IPS-20b (cell line): ENCODE results near the gene ESR2.

Experiments used
- H3K27ac ChIP-seq: one replicate; pipeline ENCODE4 v1.5.1; 2013; ENCODE audit warnings: low read length
- H3K27me3 ChIP-seq: 2 replicates; pipeline ENCODE4 v1.6.1; 2013; ENCODE audit warnings: mild to moderate bottlenecking, low read length, inconsistent platforms; ENCODE audit not compliant: insufficient read depth
- H3K36me3 ChIP-seq: 2 replicates; pipeline ENCODE4 v1.6.1; 2013; ENCODE audit warnings: low read depth, mild to moderate bottlenecking, inconsistent platforms, low read length, moderate library complexity; ENCODE audit not compliant: insufficient read depth
- H3K4me1 ChIP-seq: 2 replicates; pipeline ENCODE4 v1.6.1; 2013; ENCODE audit warnings: mild to moderate bottlenecking, control low read depth, inconsistent platforms, low read length, moderate library complexity; ENCODE audit not compliant: insufficient read depth
- H3K4me3 ChIP-seq: 2 replicates; pipeline ENCODE4 v1.5.1; 2013; ENCODE audit warnings: mild to moderate bottlenecking, low read length, inconsistent platforms
- H3K9ac ChIP-seq: 2 replicates; pipeline ENCODE4 v1.6.1; 2013; ENCODE audit warnings: low read depth, mild to moderate bottlenecking, inconsistent platforms, low read length, moderate library complexity
- H3K9me3 ChIP-seq: 2 replicates; pipeline ENCODE4 v1.6.1; 2013; ENCODE audit warnings: mild to moderate bottlenecking, low read depth, low read length, inconsistent platforms; ENCODE audit not compliant: insufficient read depth

The ESR2 gene

DNA sequence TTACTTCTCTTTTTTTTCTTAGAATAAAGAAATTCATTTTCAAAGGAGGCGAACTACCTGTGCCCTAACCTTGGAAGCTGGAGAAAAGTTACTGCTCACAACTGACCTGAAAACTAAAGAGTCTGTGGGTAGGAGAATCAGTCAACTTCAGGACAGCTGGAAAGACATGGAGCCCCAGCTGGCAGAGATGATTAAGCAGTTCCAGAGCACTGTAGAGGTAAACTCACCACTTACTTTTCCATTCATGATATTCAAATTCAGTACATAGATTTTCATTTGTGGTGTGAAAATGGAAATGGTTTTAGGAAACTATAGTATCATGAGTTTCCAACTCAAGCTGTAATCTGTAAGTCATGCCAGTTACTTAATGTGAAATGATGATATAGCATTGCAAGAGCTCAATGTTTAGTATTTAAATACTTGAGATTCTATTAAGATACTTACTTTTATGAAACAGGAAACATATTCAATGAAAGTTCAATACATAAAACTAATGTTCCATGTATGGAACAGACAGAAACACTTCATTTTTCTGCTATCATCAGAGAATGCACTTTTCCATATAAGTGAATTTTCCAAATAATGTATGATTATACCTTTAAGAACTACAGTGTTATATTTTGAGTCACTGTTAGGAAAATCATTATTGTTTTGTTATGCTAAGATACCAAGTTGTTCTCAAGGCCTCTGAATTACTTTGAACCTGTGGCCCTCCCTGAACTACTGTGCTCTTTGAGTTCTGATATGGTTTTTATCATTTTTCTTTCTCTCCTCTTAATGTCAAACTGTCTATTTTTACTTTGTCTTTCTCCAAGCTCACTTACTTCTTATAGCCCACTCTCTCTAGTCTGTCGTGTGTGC lies 119.0 kb downstream of the ESR2 start:
- Histone ChIP-seq H3K27me3 (no peaks in the 10 kb centered on the region), H3K9me3 (no peaks in the 10 kb centered on the region), H3K4me1 (no peaks in the 10 kb centered on the region), H3K9ac (no peak overlapping the region), H3K36me3 (peaks cover 20% of the 10 kb centered on the region), H3K27ac (no peak overlapping the region), H3K4me3 (no peak overlapping the region)

DNA sequence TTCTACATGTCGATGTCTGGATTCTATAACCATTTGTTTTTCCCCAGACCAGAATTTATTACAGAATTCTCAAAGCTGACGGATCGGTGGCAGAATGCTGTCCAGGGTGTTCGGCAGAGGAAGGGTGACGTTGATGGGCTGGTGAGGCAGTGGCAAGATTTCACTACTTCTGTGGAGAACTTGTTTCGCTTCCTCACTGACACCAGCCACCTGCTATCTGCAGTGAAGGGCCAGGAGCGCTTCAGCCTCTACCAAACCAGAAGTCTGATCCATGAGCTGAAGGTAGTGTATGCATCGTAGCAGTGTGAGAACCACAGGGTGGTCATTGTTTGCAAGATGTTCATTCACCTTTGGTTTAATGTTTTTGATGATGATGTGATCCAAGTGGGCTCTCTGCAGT lies 124.0 kb downstream of the ESR2 start:
- Histone ChIP-seq H3K9me3 (no peaks in the 10 kb centered on the region), H3K4me1 (no peaks in the 10 kb centered on the region), H3K9ac (no peak overlapping the region), H3K36me3 (peaks cover 48% of the 10 kb centered on the region), H3K27ac (no peak overlapping the region), H3K4me3 (no peak overlapping the region), H3K27me3 (no peaks in the 10 kb centered on the region)

DNA sequence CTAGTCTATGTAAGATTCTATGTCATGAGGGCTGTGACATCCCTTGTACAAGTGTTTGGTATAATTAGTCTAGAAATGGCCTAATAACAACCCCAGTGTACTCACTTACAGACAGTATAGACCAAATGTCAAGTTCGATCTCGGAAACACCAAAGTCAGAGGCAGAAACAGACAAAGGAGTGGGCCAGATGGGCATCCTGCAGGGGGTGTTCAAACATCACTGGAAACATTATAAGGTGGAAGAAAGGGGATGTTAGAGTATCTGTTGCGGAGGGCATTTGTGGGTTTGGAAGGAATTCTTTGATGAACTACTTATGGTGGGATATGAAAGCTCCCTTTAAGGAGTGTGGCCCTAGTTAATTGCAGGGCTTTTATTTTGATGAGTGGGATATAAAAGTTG lies 134.6 kb downstream of the ESR2 start:
- H3K9ac ChIP-seq, result no peak overlapping the region
- no peak overlapping the region for H3K27ac ChIP-seq
- no peaks in the 10 kb centered on the region for H3K27me3 ChIP-seq
- peaks cover 50% of the 10 kb centered on the region for H3K36me3 ChIP-seq
- H3K9me3 ChIP-seq, result no peaks in the 10 kb centered on the region
- H3K4me3 ChIP-seq, result no peak overlapping the region
- no peaks in the 10 kb centered on the region for H3K4me1 ChIP-seq

DNA sequence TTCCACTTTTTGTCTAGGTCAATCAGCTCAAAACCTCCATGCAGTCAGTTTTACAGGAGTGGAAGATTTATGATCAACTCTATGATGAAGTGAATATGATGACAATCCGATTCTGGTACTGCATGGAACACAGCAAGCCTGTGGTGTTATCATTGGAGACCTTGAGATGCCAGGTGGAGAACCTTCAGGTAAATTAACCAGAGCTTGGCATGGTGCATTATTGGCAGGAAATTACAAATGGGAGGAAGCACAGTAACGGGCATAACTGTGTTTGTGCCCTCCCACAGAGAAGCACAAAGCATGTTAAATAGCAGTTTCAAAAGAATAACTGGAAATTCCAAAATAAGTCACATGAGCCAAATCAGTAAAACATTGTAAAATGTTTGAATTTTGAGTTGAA lies 135.6 kb downstream of the ESR2 start:
- Histone ChIP-seq H3K27me3 (no peaks in the 10 kb centered on the region), H3K36me3 (peaks cover 47% of the 10 kb centered on the region), H3K9me3 (no peaks in the 10 kb centered on the region), H3K4me1 (no peaks in the 10 kb centered on the region), H3K4me3 (no peak overlapping the region), H3K27ac (no peak overlapping the region), H3K9ac (no peak overlapping the region; the same call in 1 of the 2 replicates)

DNA sequence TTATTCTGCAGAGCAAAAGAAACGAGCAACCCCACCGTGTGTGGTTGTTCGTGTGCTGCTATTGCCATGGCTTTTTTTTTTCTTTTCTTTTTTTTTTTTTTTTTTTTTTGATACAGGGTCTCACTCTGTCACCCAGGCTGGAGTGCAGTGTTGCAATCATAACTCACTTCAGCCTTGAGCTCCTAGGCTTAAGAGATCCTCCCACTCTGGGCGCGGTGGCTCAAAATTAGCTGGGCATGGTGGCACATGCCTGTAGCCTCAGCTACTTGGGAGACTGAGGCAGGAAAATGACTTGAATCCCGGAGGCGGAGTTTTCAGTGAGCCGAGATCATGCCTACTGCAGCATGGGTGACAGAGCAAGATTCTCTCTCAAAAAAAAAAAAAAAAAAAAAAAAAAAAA lies 144.2 kb downstream of the ESR2 start:
- no peaks in the 10 kb centered on the region for H3K27me3 ChIP-seq
- no peak overlapping the region for H3K9ac ChIP-seq
- no peaks in the 10 kb centered on the region for H3K4me1 ChIP-seq
- no peak overlapping the region for H3K4me3 ChIP-seq
- no peaks in the 10 kb centered on the region for H3K9me3 ChIP-seq
- peaks cover 32% of the 10 kb centered on the region for H3K36me3 ChIP-seq
- no peak overlapping the region for H3K27ac ChIP-seq

DNA sequence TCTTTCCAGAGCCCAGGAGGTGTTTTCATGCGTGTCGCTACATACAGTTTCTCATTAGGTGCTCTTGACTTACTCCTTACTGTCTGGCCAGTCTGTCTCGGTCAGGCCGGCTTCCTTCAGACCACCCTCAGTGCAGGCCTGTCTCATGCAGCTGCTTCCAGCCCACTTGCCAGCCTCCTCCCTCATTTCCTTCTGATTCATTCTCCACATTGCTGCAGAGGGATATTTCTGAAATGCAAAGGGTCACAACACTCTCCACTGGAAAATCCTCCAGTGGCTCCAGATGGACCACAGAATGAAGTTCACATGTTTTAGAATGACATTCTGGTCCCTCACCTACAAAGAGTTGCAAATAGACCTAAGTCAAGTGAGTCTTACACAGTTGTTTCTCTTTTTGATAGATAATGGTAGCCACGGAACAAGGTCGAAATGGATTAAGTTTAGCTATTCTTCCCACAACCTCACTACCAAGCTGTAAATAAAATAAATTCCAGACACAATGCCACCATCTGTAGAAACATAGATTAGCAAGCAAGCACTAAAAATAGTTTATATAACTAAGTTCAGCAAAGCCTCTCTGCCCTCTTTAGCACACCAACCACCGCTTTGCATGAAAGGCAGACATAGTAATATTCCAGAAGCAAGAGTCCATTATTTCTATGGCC lies 146.9 kb downstream of the ESR2 start:
- Histone ChIP-seq H3K27ac (no peak overlapping the region), H3K9me3 (no peaks in the 10 kb centered on the region), H3K9ac (no peak overlapping the region), H3K27me3 (no peaks in the 10 kb centered on the region), H3K36me3 (peaks cover 41% of the 10 kb centered on the region), H3K4me3 (no peak overlapping the region), H3K4me1 (no peaks in the 10 kb centered on the region)

DNA sequence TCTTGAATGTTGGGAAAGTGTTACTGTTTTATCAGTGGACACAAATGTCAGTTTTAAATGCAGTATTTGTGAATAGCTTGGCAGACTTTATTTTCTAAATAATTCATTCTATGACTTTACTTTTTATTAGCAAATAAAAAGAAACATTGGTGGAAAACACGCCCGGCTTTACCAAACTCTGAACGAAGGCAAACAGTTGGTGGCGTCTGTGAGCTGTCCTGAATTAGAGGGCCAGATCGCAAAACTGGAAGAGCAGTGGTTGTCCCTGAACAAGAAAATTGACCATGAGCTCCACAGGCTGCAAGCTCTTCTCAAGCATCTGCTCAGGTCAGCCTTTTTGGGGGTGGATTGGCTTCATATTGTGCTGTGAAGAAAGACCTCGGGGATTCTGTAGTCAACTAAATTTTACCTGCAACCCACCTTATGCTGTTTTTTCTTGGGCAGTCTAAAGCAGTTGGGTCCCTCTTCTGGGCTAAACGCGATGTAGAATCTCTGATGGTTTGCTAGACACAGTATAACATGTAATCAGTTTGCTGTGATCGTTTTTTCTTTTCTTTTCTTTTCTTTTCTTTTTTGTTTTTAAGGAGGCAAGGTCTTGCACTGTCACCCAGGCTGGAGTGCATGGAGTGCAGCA lies 156.4 kb downstream of the ESR2 start:
- Histone ChIP-seq H3K36me3 (peaks cover 54% of the 10 kb centered on the region), H3K4me3 (no peak overlapping the region), H3K27ac (no peak overlapping the region), H3K9ac (no peak overlapping the region), H3K4me1 (no peaks in the 10 kb centered on the region), H3K9me3 (no peaks in the 10 kb centered on the region), H3K27me3 (no peaks in the 10 kb centered on the region)

DNA sequence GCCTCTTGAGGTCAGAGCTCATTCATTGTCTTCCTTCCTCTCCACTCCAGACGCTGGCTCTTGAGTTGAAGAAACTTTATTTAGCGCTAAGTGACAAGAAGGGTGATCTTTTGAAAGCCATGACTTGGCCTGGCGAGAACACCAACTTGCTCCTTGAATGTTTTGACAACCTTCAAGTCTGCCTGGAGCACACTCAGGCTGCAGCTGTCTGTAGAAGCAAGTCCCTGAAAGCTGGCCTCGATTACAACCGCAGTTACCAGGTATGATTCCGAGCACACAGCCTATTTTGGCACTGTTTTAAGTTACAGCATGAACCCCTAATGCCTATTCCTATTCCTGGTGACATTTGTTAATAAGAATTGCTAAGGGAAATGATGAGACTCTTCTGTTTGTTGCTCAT lies 167.6 kb downstream of the ESR2 start:
- Histone ChIP-seq H3K9ac (no peak overlapping the region), H3K27ac (no peak overlapping the region), H3K9me3 (no peaks in the 10 kb centered on the region), H3K36me3 (peaks cover 79% of the 10 kb centered on the region), H3K4me3 (no peak overlapping the region), H3K4me1 (no peaks in the 10 kb centered on the region), H3K27me3 (no peaks in the 10 kb centered on the region)

DNA sequence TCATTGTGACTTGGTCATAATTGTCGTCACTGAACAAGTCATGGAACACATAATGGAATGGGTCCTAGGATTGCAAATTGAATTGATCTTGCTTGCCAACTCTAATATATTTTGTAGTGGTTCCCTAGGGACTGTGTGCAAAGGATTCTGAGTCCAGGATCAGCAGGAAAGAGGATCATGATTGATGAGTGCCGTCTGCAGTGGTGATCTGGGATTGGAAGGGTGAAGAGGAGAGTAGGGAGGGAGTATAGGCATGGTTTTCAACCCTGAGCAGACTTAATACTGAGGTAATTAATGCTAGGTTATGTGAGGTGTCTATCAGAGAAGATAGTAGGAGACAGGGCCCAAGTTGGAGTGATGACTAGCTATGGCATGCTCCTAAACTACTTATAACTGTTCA lies 168.9 kb downstream of the ESR2 start:
- Histone ChIP-seq H3K36me3 (peaks cover 72% of the 10 kb centered on the region), H3K27me3 (no peaks in the 10 kb centered on the region), H3K27ac (no peak overlapping the region), H3K4me3 (no peak overlapping the region), H3K9me3 (no peaks in the 10 kb centered on the region), H3K4me1 (no peaks in the 10 kb centered on the region), H3K9ac (no peak overlapping the region)

DNA sequence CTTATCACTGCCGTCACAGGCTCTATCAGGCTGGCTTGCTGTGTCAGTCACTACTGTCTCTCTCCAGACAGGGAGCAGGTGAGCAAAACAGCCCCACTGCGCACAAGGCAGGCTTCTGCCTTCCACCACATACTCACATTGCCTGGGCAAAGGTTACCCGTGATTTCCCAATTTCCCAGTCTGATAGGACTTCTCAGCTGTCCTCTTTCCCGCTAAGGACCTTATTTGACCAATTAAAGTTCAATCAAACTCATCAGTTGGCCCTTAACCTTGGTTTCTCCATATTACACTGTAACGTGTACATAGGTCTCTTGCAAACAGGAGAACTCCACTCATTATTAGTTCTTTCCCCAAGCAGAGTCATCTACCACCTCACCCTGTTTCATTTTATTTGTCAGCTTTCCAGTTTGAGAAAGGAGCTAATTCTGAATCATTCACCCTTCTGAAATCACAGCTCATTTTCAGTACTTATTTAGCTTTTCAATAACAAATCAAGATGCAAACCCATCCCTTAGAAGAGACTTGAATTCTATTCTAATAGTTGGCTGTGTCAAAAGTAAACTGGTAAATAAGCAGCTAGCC lies 170.8 kb downstream of the ESR2 start:
- H3K4me1 ChIP-seq, result no peaks in the 10 kb centered on the region
- no peaks in the 10 kb centered on the region for H3K9me3 ChIP-seq
- no peak overlapping the region for H3K9ac ChIP-seq
- H3K36me3 ChIP-seq, result peaks cover 69% of the 10 kb centered on the region
- no peak overlapping the region for H3K4me3 ChIP-seq
- no peaks in the 10 kb centered on the region for H3K27me3 ChIP-seq
- no peak overlapping the region for H3K27ac ChIP-seq

DNA sequence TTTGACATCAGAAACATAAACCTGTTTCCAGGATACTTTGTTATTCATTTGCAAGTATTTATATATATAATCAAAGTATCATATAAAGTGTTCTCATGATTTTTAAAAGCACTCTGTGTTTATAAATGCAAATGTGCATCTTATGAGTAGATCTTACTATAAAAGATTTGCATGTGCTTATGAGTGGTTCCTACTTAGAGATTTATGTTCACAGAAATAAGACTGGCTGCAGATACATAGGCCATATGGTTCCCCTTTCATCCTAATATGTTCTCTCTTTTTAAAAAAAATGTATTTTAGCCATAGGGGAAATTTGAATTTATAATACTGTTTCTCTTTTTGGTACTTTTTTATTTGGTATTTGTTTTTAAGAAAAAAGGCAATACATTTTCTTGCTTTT lies 174.2 kb downstream of the ESR2 start:
- no peaks in the 10 kb centered on the region for H3K27me3 ChIP-seq
- no peak overlapping the region for H3K27ac ChIP-seq
- no peaks in the 10 kb centered on the region for H3K9me3 ChIP-seq
- peaks cover 37% of the 10 kb centered on the region for H3K36me3 ChIP-seq
- H3K9ac ChIP-seq, result no peak overlapping the region
- H3K4me3 ChIP-seq, result no peak overlapping the region
- H3K4me1 ChIP-seq, result no peaks in the 10 kb centered on the region
